Daoy (cell line): ENCODE data around the gene NOL9. TPM values are rescaled to one million over a fixed set of nuclear protein-coding genes. Genes with fewer than 3 reads are reported as not detected.
"Not testable (repeated sequence)": the region's sequence is repeated elsewhere in the genome, so short reads cannot be mapped to it uniquely, and the experiment has no call there.

Source experiments
- DNase-seq: peaks from one replicate; pipeline ENCODE4 v3.0.0-alpha.2; 2015; ENCODE audit warnings: low read depth
- total RNA-seq: library from RNA; depleted of rRNA; stranded (reverse); fragments of >200 nt; shearing (Covaris generic); gene quantifications from 2 replicates; pipeline ENCODE4 v1.2.3, GENCODE V29; 2014

Gene NOL9
- total RNA-seq, 1 experiment from 2014 or later = 29.9 TPM

DNA sequence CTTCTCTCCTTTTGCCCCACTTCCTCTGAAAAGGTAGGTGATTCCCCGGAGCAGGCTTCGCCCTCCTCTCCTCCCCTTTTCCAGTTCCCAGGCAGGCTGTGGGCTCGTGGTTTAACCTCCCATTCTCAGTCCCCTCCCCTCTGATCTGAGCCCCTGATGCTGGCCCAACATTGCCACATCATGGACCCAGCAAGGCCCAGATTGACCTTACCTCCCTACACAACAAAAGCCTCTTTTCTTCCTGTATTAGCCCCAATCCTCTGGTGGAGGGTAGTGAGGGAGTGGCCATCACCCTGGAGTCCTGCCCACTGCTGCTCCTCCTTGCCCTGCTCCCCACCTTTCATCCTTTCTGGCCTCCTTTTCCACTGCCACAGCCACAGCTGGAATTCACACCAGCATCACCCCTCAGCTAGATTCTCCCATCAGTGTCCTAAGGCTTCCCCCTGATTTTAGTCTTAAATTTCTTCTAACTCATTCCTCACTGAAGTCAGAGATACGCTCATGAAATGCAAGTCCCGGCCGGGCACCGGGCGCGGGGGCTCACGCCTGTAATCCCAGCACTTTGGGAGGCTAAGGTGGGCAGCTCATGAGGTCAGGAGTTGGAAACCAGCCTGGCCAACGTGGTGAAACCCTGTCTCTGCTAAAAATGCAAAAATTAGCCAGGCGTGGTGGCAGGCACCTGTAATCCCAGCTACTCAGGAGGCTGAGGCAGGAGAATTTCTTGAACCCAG lies 18.5 kb upstream of the NOL9 start:
- no peak for DNase-seq

DNA sequence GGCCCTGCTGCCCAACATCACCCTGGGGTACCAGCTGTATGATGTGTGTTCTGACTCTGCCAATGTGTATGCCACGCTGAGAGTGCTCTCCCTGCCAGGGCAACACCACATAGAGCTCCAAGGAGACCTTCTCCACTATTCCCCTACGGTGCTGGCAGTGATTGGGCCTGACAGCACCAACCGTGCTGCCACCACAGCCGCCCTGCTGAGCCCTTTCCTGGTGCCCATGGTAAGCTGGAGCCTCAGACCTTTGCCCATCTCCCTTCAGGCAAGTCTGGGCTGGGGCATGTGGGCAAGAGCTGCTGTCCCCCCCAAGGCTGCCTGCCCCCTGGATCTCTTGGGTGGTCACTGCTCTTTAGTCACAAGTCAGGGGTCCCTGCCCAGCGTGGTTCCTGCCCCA lies 16.7 kb upstream of the NOL9 start:
- no peak for DNase-seq

DNA sequence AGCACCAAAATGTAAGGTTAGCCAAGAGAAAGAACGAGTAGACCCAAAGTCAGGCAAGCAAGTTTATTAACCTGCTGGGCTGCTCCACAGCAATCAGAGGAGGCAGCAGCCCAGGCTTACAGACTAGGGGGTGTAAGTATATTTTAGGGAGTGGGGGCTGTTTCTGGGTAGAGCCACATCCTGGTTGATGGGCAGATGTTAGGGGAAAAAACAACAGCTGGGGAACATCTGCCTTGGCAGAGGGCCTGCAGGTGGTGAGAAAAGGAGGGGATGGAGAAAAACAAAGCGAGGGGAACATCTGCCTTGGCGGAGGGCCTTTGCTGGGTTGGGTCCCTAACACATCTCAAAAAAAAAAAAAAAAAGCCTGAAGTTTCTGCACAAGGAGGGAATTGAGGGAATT lies 15.8 kb upstream of the NOL9 start:
- DNase-seq = no peak

DNA sequence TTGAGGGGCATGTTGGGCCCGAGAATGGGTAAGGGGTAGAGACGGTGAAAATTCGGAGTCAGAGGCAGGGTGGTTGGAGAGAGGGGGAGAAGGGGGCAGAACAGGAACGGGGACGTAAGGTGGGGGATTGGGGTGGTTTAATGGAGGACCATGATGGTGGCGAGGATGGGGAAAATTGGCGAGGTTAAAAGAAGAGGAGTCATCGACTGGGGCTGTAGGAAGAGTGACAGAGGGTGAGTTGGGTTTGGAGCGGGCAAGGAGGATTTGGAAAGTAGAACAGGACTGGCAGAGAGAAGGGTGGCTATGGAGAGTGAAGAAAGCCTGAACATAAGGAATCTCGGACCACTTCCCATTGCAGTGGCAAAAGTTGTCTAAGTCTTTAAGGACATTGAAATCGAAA lies 14.7 kb upstream of the NOL9 start:
- DNase-seq = no peak

DNA sequence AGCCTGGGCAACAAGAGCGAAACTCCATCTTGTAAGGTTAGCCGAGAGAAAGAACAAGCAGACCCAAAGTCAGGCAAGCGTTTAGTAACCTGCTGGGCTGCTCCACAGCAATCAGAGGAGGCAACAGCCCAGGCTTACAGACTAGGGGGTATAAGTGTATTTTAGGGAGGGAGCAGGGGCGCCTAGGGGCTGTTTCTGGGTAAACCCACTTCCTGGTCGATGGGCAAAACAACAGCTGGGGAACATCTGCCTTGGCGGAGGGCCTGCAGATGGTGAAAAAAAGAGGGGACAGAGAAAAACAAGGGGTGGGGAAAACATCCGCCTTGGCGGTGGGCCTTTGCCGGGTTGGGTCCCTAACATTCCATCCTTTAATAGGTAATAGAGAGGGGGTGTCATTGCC lies 6.0 kb upstream of the NOL9 start:
- no peak for DNase-seq

DNA sequence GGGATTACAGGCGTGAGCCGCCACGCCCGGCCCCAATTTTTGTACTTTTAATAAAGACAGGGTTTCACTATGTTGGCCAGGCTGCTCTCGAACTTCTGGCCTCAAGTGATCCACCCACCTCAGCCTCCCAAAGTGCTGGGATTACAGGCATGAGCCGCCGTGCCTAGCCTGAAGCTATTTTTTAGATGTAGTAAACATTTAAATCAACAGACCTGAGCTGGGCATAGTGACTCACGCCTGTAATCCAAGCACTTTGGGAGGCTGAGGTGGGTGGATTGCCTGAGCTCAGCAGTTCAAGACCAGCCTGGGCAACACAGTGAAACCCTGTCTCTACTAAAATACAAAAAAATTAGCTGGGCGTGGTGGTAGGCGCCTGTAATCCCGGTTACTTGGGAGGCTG lies 4.8 kb upstream of the NOL9 start:
- not testable (repeated sequence) for DNase-seq

DNA sequence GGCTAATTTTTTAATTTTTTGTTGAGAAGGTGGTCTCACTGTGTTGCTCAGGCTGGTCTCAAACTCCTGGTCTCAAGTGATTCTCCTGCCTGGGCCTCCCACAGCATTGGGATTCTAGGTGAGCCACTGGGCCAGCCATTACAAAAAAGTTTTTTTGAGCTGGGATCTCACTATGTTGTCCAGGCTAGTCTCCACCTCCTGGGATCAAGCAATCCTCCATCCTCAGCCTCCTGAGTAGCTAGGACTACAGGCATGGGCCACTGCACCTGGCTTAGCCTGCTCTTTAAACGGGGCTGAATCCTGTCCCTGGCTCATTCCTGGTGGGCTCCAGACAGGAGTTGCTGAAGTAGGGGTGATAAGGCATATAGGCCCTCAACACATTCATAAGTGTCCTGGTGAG lies 3.3 kb upstream of the NOL9 start:
- no peak for DNase-seq

DNA sequence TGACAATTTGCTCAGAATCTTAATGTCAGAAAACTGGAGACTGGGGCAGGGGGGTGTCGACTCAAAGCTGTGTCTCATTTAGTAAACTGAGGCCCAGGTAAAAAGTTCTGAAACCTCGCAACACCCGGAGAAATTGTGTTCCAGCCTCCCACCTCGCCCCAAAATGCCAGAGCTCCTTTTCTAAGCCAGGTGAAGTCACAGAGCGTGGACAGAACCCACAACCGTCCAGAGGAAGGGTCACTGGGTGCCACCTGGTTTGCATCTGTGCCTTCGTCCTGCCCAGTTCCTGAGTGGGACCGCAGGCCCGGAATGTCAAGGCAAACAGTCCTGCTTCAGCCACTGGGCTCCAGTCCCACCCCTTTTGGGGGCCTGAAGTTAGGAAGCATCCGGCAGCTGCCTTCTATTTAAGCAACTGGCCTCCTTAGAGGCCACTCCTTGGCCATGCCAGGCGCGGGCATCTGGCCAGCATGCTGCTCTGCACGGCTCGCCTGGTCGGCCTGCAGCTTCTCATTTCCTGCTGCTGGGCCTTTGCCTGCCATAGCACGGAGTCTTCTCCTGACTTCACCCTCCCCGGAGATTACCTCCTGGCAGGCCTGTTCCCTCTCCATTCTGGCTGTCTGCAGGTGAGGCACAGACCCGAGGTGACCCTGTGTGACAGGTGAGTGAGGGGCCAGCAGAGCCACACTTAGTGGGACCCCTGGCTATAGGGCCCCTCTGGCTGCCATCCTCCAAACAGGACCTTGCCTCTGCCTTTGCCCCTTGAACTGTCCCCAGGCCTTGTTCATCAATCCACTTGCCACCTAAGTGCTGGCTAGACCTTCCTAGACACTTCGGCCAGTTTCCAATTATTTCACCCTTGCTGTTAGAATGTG lies 830 bp upstream of the NOL9 start, which contains the start of gene TAS1R1:
TSS of gene TAS1R1 (plus strand) at position 401 of the 872 bp plus-strand sequence. CDS start at position 468, 67 bp downstream.
- no peak for DNase-seq

DNA sequence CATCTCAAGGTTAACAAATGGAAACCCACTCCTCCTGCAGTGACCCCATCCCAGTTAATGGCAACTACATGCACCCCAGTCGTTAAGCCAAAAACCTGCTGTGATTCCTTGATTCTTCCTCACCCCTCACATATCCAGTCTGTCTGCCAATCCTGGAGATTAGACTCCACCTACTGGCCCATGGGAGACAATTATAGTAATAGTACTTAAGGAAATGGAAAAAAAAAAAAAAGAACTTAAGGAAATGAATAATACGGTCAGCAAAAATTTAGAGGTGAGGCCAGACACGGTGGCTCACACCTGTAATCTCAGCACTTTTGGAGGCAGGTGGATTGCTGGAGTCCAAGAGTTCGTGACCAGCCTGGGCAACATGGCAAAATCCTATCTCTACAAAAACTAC lies 7.0 kb downstream of the NOL9 start:
- DNase-seq = no peak

DNA sequence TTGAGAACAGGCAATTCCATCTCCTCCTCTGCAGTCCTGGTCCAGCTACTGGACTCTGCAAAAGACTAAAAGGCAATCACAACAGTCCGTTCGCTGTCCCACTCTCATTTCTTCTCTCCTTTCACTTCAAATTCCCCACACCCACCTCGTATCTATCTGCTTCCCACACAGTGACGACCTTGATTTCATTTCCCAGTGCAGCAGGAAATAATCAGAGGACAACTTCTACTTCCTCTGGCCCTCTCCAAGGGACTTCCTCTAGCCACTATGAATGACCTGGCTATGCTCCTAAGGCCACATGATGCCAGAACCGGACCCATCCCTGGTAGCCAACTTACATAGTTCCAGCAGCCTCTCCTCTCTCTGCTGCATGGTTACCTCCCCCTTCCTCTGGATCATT lies 8.0 kb downstream of the NOL9 start:
- DNase-seq = no peak

DNA sequence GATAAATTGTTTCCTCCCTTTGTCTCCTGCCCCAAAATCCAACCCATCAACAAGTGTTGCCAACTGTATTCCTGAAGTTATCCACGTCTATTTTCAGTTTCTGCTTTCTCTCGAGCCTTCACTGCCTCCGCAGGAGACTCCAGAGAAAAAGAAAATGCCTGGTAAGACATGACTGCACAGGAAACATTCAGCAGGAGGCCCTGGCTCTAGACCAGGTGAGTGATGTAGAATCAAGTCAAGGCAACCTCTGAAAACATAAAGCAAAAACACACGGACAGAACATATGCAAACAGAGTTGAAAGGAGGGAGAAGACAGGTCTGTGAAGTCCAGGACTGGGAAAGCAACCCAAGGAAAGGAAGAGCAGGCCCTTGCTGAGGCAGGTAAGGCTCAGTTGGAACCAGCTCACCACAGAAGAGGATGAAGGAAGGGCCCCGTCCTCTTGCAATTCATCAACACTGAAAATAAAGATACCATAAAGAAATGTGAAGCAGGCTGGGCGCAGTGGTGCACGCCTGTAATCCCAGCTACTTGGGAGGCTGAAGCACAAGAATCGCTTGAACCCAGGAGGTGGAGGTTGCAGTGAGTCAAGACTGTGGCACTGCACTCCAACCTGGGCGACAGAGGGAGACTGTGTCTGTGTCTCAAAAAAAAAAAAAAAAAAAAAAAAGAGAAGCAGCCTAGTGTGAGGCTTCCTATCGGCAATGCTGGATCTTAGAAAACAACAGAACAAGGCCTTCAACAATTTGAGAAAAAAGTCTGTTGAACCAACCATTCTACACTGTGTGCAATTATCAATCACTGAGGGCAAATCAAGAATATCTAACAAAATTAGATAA lies 8.8 kb downstream of the NOL9 start:
- DNase-seq = peak; percentile 35

DNA sequence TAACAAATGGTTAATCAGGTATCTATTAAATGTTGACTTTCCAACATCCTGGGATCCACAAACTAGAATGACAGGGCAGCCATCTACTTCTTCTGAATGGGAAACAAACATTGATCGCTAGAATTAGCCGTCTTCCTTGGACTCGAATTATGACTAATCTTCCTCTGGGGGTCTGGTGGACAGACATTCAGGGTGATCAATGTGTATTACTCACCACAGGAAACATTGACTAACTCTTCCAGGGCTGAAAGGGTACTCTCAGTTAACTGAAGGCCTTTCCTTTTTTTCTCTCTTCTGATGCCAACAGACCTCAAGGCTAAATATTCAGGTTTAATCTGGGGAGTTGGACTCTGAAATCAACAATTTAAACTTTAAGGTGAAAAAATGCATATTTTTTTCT lies 9.5 kb downstream of the NOL9 start:
- DNase-seq = peak; percentile 64

DNA sequence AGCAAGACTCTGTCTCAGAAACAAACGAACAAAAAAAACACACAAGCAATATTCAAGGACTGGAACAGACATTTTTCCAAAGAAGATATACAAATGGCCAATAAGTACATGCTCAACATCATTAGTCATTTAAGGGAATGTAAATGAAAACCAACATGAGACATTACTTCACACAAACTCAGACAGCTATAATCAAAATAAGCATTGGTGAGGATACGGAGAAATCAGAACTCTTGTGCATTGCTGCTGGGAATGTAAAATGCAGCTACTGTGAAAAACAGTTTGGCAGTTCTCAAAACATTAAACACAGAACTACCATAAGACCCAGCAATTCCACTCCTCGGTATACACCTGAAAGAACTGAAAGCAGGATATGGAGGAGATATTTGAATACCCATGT lies 15.4 kb downstream of the NOL9 start:
- DNase-seq = peak; percentile 17

DNA sequence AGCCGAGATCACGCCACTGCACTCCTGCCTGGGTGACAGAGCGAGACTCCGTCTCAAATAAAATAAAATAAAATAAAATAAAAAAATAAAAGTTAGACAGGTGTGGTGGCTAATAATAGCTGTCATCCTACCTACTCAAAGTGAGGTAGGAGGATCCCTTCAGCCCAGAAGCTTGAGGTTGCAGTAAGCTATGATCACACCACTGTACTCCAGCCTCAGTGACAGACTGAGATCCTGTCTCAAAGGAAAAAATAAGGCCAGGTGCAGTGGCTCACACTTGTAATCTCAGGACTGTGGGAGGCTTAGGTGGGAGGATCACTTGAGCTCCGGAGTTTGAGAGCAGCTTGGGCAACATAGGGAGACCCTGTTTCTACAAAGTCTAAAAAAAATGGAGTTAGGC lies 18.0 kb downstream of the NOL9 start:
- DNase-seq = no peak

DNA sequence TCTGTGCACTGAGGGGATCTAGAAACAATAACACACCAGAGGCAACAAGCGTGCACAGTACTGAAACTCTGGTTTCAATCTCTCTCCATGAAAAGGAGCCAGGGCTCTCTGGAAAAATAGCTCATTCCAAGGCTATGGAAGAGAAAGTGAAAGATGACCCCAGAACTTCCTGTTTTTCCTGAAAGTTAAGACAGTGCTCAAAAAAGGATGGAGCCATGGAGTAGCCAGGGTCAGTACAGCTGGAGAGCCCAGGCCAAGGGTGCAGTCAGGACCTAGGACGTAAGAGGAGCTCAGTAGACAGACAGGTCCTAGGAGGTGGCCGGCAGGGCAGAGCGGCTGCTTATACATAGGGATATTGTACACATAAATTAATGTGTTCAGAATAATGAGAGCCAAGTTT lies 19.1 kb downstream of the NOL9 start:
- DNase-seq = no peak

DNA sequence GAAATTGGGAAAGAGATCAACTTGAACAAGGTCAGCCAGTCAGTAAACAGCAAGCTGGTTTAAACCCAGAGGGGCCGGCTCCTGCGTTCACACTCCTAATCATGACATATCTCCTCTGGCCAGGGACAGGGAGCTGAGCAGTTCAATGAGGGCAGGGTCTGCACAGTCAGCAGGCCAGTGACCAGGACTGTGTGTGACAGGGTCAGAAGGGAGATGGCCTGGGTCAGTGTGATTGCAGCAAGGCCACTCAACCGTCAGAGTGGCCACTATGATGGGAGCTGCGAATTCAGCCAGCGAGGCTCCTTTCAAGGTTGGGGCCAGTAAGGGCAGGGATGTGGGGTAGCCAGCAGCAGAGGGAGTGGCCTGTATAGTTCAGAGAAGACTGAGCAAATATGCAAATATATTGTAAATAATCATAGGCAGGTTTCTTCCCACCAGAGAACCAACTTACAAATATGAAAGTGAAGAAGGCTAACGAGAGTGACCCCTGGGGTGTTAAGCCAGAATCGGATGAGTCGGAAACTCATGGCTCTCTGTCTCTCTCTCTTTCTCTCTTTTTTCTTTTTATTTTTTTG lies 20.0 kb downstream of the NOL9 start:
- DNase-seq = no peak

DNA sequence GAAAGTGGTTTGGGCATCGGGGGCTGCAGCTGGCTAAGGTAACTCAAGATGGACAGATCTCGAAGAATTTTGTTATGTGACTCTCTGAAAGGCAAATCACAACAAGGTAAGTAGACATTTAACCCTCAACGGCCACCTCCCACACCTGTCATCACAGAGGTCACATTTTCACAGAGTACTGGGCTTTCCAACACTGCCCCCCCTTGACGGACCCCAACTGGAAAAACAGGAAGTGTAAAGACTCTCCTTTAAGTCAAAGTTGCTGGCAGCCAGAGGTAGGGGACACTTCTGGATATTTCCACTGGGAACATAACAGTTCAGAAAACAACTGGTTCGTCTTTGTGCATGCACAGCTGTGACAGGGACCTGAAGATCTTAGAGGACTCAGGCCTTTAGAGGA lies 22.3 kb downstream of the NOL9 start:
- no peak for DNase-seq

DNA sequence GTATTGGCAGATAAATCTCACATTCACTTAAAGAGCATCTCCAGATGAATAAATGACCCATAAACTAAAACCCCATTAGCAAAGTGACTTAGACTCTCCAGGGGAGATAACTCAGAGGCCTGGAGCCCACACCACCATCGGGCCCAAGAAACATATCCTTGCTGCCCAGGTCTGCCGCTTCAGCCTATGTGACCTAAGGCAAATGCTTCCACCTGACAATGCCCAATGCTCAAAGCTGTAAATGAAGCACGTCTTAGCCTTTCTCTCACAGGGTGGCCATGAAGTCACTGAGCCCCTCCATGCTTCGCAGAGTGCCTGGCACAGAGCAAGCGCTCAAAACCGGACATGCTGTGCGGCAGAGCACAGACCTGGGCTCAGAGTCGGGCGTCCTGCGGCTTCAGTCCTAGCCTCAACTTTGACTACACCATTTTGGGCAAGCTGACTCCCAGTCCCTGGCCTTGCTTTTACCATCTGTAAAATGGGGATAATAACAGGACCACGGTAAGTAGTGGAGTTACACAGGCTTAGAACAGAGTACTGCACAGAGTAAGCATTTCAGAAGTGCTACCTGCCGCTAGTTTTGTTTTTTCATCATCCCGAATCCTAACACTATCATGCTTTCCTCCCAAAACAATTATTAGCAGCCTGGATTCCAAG lies 23.7 kb downstream of the NOL9 start:
- no peak for DNase-seq

DNA sequence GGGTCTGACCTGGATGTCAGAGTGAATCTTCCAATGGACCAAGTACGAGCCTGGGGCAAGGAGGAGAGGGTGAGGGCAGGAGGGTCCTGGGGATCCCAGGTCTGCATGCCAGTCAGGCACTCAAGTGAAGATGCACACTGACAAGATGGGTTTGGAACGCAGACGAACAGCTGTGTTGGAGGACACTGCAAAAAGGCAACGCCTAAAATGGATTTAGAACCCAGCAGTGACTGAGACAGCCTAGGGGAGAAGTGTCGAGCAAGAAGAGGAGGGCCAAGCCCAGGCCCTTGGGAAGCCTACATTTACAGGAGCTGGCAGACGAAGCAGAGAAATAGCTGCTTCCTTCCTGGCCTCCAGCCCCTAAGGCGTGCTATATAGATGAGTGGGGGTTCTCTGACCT lies 25.8 kb downstream of the NOL9 start:
- no peak for DNase-seq

DNA sequence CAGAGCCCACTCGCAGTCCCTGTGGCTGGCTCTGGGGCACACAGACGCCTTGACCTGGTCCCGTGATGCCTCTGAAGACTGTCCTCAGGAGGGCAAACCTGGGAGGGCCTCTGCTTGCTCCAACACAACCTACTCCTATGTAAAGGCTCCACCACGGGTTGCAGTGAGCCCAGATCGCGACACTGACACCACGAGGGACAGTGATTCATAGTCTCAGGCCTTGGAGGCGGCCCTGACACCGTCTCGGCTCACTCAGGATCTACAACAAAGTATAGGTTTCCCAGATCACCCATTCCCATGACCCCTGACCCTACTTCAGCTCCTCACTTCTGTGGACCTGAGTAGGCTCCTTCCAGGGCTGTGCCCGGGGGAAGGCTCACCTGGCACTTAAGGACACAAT lies 28.0 kb downstream of the NOL9 start:
- no peak for DNase-seq

DNA sequence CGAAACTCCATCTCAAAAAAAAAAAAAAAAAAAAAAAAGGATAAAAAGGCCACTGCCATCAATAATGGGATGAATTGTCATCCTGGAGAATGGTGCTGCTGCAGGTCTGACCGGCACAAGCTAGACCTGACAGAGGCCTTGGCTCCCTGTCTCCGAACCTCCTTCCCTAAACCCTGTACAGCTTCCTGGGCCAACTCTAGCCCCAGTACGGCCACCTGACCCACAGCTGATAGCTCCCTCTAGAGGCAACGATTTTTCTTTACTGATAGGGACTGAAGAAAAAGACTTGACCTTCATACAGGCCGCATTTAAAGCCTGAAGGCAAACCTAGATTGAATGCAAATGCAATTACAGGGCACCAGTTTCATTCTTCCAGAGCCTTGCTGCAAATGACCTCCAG lies 30.7 kb downstream of the NOL9 start:
- DNase-seq = peak; percentile 43
